Stimulated activated CD4-positive, alpha-beta T cell treated with anti-CD3 and anti-CD28 coated beads, Interleukin-2, amount 100 ng/mL, for 48 hours (primary cell): ENCODE results near the gene PRM1.

Experiments
- DNase-seq, 2 donors: peaks; one replicate each; pipeline ENCODE4 v3.0.0-alpha.2; 2020

PRM1 gene, protein sequence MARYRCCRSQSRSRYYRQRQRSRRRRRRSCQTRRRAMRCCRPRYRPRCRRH

DNA sequence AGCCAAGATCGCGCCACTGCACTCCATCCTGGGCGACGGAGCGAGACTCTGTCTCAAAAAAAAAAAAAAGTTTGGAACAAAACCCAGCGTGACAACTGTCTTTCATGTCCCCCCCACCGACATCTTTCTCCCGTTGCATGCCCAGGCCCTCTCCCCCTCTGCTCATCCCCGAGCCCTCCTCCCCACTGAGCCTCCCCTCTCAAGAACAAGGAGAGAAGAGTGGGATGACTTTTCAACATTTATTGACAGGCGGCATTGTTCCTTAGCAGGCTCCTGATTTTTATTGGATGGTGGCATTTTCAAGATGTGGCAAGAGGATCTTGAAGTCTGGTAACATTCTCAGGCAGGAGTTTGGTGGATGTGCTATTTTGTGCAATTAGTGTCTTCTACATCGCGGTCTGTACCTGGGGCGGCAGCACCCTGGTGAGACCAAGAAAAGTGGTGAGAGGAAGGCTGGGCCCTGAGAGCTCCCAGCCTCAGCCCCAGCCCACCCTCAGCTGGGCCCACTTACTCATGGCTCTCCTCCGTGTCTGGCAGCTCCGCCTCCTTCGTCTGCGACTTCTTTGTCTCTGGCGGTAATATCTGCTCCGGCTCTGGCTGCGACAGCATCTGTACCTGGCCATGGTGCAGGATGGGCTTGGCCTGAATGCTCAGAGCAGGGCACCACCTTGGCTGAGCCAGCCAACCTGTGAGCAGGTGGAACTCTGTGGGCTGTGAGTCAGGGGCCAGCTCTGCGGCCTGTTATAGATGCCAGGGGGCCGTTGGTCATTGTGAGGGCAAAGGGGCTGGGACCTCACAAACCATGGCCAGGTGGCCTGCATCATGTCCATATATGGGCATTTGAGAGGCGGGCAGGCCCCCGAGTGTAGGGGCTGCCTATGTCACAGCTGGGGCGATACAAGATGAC lies at the start of gene PRM1:
PRM1 (minus strand) TSS at position 715 of the 907 bp plus-strand sequence; CDS start at position 623, 92 bp downstream.
- DNase-seq: no peak

- DNase-seq: no peak
These were observed 49.6 kb upstream of the PRM1 start for GRCh38 chr16:11330526-11331237.

DNA sequence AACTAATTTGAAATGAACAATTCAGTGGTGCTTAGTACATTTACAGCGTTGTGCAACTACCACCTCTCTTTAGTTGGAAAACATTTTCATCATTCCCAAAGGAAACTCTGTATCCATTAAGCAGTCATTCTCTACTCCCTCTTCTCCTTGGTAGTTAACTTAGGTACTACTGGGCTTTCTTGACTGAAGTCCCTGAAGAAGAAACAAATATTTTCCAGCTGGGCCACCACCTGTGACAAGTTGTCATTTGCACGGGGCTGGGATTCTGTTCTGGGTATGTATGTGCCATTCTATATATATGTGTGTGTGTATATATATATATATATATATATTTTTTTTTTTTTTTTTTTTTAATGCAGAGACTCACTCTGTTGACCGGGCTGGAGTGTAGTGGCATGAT lies 48.8 kb upstream of the PRM1 start:
- no peak for DNase-seq

DNA sequence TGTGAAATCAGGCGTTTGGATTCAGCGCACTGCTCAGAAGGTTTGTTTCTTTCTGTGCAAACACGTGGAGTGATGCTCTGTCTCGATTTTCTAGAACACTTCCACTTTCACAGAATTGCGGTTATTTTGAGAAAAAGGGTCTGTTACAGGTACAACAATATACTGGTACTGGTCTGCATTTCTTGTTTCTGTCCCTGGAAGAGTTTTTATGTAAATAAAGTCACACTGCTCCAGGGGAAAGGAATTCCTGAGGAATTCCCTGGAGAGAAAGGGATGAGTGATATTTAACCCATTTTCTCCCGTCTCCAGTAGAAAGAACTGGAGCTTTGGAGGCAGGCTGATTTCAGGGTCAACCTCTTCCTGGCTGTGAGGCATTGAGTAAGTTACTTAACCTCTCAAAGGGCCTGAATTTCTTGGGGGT lies 48.0 kb upstream of the PRM1 start:
- DNase-seq: no peak

GRCh38 chr16:11328172-11329070 lies 47.3 kb upstream of the PRM1 start:
- peak; percentile 23 to 44 for DNase-seq

DNA sequence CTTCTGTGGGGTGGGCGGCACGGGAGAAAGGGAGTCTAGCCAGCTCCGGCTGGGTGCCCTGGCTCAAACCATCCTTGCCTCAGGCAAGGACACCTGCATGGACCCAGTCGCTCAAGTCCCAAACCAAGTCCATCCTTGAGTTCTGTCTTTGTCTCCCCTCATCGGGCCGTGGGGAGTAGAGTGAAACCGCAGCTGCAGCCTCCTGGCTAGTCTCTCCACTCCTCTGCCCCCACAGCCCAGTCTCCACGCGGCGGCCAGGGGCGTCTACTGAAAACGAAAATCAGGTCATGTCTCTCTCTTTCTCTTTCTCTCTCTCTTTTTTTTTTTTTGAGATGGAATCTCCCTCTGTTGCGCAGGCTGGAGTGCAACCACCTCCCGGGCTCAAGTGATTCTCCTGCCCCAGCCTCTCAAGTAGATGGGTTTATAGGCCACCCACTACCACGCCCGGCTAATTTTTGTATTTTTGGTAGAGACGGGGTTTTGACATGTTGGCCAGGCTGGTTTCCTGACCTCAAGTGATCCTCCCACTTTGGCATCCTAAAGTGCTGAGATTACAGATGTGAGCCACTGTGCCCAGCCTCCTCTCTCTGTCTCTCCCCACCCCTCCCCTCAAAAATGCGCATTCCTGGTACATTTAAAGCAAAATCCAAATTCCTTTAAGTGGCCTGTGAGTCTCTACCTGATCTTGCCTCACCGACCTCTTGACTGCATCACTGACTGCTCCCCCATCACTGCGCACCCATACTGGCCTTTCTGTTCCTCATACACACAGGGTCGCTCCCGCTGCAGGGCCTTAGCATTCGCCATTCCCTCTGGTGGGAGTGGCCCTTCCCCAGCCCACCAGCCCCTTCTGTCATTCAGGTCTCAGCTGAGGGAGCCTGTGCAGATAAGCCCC lies 46.4 kb upstream of the PRM1 start:
- no peak for DNase-seq

GRCh38 chr16:11326737-11327276 lies 45.7 kb upstream of the PRM1 start:
- DNase-seq: no peak

DNA sequence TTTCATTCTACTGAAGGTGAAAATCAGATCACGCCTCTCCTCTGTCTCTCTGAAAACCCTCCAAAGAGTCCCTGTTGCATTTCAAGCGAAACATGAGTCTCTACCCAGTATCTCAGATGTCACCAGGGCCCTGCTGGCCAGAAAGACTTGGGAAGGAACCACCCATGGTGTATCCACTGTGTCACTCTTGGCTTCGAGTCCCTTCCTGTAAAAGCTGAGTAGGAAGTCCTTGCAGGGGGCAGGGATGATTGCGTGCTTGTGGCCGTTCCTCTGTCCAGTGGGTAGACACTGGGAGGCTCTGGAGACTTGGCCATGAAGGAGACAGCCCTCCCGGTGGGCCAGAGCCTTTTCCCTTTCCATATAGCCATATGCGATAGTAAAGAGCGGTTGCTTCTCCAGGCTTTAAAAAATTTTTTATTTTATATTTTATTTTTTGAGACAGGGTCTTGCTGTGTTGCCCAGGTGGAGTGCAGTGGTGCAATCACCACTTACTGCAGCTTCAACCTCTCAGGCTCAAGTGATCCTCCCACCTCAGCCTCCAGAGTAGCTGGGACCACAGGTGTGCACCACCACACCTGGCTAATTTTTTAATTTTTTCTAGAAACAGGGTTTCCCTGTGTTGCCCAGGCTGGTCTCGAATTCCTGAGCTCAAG lies 45.1 kb upstream of the PRM1 start:
- DNase-seq: no peak

DNA sequence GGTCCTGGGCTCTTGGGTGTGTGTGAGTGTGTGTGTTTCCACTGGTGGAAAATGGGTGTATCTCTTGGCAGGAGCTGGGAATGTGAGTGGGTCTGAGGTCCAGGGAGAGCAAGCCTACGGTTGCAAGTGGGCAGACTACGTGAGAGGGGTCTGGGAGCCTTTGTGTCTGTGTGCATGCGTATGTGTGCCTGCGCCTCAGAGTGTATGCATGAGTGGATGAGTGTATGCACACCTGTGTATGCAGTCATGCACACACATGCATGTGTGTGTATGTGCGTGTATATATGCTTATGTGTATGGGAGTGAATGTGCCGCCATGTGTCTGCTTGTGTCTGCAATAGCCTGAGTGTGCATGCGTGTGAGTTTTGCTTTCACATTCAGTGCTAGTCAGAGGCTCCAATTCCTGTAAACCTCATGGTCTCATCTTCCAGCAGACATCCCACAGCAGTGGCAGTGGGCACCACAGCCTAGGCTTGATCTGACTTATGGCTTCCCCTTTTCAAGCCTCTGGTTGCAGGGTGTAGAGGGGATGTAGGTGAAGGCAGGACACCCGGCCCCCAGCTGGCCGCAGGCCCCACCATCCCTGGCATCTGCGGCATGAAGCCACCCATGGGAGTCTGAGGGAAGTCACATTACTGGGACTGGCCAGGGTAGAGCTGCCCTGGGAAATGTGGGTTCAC lies 44.4 kb upstream of the PRM1 start:
- no peak for DNase-seq

GRCh38 chr16:11323551-11324336 lies 42.6 kb upstream of the PRM1 start:
- DNase-seq: no peak

DNA sequence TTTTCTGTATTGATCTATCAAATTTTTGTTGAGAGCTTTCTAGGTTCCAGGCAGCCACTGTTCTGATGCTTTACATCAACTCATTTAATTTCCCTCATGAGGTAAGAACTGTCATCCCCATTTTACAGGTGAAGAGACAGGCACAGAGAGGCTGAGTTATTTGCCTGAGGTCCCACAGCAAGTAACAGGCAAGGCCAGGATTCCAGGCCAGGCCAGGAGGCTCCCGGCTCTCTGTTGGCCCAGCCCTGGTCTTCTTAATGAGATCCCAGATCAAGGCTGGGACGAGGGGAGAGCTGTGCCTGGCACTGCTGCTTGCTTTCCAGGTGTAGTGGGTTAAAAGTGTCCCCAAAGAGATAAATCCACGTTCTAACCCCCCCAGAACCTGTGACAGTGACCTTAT lies 41.7 kb upstream of the PRM1 start:
- no peak for DNase-seq

DNA sequence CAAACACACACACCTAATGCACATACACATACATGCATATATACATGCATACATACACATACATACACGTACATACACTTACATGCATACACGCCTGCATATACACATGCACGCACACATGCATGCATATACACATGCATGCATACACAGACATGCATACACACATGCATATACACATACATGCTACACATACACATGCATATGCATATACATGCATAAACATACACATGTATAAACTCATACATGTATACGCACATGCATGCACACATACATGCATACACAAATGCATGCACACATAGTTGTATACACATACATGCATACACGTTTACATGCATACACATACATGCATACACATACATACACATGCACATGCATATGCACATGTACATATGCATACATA lies 40.5 kb upstream of the PRM1 start:
- no peak for DNase-seq

GRCh38 chr16:11320170-11320569 lies 39.0 kb upstream of the PRM1 start:
- no peak for DNase-seq

DNA sequence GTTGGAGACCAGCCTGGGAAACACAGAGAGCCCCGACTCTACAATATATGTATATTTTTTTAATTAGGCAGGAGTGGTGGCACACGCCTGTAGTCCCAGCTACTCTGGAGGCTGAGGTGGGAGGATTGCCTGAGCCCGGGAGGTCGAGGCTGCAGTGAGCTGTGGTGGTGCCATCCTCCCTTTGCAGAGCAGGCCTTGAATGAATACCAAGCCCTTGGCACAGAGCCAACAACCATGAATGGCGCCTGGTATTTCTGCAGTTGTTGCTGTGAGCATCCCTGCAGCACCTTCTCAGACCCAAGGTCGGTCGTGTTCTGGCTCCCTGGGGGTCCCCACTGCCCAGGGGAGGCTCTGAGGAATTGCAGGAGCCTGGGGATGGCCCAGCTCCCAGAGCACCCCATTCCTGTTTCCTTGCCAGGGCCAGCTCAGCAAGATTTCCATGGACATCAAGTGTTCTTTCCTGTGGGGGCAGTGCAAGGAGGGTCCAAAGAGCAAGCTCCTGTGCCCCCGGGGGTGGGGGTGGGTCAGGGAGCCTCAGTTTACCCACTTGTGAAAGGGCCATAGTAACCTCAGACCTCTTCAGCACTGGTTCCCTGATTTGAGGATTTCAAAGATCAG lies 38.5 kb upstream of the PRM1 start:
- DNase-seq: no peak

- DNase-seq: no peak
These were observed 37.7 kb upstream of the PRM1 start for GRCh38 chr16:11318817-11319216.

DNA sequence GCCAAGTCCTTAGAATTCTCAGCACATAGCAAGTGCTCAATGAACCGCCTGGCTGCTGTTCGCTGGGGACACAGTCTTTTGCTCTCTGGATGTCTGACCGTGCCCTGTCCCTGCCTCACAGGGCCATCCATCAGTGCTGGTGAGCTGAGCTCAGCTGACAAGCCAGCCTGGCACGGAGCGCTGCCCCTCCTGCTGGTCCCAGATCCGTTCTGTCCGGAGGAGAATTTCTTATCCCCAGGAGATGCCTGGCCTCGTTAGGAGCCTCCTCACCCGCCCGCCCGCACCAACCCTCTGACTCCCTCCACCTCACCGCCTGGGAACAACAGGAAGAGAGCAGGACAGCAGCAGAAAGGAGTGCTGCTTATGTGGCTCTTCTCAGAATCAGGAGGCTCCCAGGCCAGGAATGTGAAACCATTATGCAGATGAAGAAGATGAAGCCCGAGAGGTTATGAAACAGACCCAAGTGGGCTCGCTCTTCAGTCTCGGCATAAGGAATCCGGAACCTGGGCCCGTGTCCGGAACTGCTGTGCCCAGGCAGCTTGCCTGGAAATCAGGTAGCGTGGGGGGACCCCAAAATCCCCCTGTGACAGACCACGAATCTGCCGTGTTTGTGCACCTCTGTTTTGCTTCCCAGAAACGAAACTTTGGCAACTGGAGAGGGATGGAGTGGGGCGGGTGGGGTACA lies 35.3 kb upstream of the PRM1 start:
- no peak for DNase-seq

GRCh38 chr16:11315510-11315909 lies 34.4 kb upstream of the PRM1 start:
- no peak for DNase-seq

DNA sequence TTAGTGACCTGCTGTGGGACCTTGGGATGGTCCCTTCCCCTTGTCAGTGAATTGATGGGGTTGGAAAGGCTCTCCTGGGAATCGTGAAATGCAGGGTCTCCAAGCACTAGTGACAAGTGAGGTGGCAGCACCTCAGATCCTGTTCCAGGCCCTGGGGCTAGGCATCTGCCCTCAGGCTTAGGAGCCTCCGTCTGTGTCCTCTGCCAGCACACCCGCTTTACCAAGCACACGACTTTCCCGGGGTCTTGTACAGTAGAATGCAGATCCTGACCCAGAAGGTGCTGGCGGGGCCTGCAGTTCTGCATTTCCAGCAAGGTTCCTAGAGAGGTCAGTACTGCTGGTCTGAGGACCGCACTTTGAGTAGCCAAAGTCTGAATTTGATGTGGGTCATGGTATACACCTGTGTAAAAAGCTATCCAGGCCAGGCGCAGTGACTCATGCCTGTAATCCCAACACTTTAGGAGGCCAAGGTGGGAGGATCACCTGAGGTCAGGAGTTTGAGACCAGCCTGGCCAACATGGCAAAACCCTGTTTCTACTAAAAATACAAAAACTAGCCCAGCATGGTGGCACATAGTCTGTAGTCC lies 33.3 kb upstream of the PRM1 start:
- no peak for DNase-seq
